Measurements from ENCODE around the gene UACA. TPM values are rescaled to one million over a fixed set of nuclear protein-coding genes. Genes with fewer than 3 reads are reported as not detected.

UACA gene
- total and polyA plus RNA-seq, 2 experiments from 2014 or later = 46.7 to 58.7 TPM

DNA sequence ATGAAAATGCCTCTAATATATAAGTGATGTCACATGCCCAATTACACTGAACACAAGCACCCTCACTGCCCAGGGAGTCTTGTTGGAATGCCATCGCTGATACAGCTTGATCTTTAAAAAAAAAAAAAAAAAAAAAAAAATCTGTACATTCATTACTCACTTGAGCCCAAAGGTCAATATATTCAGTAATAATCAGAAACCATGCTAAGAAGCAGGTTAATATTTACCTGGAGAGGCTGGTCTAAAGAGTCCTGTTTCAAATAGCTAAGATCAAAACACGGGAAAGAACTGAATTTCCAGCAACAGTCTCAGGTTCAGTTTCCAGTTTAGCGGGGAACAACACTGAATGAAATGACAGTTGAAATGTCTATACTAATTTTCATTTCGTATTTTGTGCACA, 109.9 kb downstream of the UACA start:
- TF ChIP-seq EZH2 (IDR thresholded peaks at IDR 0.05; ENCODE audit: borderline replicate concordance) (no peak), EZH2phosphoT487 (IDR thresholded peaks at IDR 0.05; ENCODE audit: low read depth, severe bottlenecking, unreplicated experiment) (no peak)
- TF ChIP-seq, protein P1, sequence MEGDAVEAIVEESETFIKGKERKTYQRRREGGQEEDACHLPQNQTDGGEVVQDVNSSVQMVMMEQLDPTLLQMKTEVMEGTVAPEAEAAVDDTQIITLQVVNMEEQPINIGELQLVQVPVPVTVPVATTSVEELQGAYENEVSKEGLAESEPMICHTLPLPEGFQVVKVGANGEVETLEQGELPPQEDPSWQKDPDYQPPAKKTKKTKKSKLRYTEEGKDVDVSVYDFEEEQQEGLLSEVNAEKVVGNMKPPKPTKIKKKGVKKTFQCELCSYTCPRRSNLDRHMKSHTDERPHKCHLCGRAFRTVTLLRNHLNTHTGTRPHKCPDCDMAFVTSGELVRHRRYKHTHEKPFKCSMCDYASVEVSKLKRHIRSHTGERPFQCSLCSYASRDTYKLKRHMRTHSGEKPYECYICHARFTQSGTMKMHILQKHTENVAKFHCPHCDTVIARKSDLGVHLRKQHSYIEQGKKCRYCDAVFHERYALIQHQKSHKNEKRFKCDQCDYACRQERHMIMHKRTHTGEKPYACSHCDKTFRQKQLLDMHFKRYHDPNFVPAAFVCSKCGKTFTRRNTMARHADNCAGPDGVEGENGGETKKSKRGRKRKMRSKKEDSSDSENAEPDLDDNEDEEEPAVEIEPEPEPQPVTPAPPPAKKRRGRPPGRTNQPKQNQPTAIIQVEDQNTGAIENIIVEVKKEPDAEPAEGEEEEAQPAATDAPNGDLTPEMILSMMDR (IDR thresholded peaks at IDR 0.05; ENCODE audit: poor library complexity) = no peak
- no peak overlapping the region for H3K4me3 ChIP-seq
- 67% methylated on average over 4 of the region's 4 CpGs for WGBS (ENCODE audit: low lambda C conversion rate, missing lambda C conversion rate)
- H3K4me1 ChIP-seq (ENCODE audit: insufficient read depth) = peaks cover 13% of the 10 kb centered on the region
- H2AFZ ChIP-seq = no peak overlapping the region
- no peaks in the 10 kb centered on the region for H3K27me3 ChIP-seq
- H3K4me2 ChIP-seq = peak overlapping the region; percentile 63
- no peaks in the 10 kb centered on the region for H3K9me2 ChIP-seq (replicated peaks; ENCODE audit: insufficient read depth)
- H3K9me3 ChIP-seq (ENCODE audit: low read depth) = no peaks in the 10 kb centered on the region
- H3K27ac ChIP-seq = peak overlapping the region; percentile 12
- DNase-seq (ENCODE audit: low spot score) = no peak
- no peaks in the 10 kb centered on the region for H3K36me3 ChIP-seq (replicated peaks; ENCODE audit: insufficient read depth, low read depth)
- H4K20me1 ChIP-seq (ENCODE audit: insufficient read depth, poor library complexity, severe bottlenecking) = no peaks in the 10 kb centered on the region
- H3K79me2 ChIP-seq = no peaks in the 10 kb centered on the region

DNA sequence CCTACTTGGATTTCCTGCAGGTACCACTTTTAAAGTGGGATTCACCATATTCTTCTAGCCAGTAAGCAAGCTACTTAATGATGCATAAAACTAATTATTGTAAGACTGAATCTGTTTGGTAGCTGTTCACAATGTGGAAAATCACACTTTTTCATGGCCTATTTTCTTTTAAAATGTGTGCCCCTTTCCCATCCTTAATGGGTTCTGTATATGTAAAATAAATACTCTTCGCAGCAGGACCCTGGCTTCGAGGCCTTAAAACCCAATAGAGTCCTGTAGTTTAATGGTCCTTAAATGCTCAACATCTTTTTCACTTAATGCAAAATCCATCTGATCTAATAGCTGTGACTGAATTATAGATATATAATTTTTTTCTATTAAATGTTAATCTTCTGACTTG, 111.0 kb downstream of the UACA start:
- H3K9me3 ChIP-seq (ENCODE audit: low read depth) = no peaks in the 10 kb centered on the region
- peak overlapping the region; percentile 12 for H3K4me2 ChIP-seq
- no peak overlapping the region for H3K4me3 ChIP-seq
- no peak overlapping the region for H3K27ac ChIP-seq
- peaks cover 13% of the 10 kb centered on the region for H3K4me1 ChIP-seq (ENCODE audit: insufficient read depth)
- H2AFZ ChIP-seq = no peak overlapping the region
- H3K79me2 ChIP-seq = no peaks in the 10 kb centered on the region
- no peaks in the 10 kb centered on the region for H3K36me3 ChIP-seq (replicated peaks; ENCODE audit: insufficient read depth, low read depth)
- TF ChIP-seq EZH2phosphoT487 (IDR thresholded peaks at IDR 0.05; ENCODE audit: low read depth, severe bottlenecking, unreplicated experiment) = no peak
- TF ChIP-seq EZH2 (IDR thresholded peaks at IDR 0.05; ENCODE audit: borderline replicate concordance) = no peak
- TF ChIP-seq, protein P1 (IDR thresholded peaks at IDR 0.05; ENCODE audit: poor library complexity) = no peak
- no peaks in the 10 kb centered on the region for H4K20me1 ChIP-seq (ENCODE audit: insufficient read depth, poor library complexity, severe bottlenecking)
- no peak for DNase-seq (ENCODE audit: low spot score)
- no peaks in the 10 kb centered on the region for H3K9me2 ChIP-seq (replicated peaks; ENCODE audit: insufficient read depth)
- 98% methylated on average over 2 of the region's 2 CpGs for WGBS (ENCODE audit: low lambda C conversion rate, missing lambda C conversion rate)
- no peaks in the 10 kb centered on the region for H3K27me3 ChIP-seq

DNA sequence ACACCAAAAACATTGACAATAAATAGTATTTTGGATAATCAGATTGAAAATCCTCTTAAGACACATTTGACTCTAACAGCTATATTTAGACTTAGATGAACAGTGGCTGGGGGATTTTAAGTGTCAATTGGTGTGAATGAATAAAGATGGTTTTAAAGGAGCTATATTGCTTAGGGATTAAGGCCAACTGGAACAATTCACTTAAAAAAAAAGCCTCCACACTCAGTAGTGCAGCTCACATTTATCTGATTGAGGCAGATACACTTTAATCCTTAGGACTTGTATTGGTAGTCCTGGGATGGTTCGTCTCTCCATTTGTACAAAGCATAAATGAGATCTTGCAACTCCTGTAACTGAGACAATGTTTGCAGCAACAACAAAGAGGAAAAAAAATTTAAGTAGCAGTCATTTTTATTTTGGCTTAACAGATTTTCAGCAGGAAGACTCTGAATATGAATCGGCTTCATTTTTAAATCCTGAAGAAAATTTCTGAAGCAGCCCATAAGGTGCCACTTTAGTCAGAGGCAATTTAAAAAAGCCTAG, 112.0 kb downstream of the UACA start:
- no peak overlapping the region for H2AFZ ChIP-seq
- 92% methylated on average over 2 of the region's 2 CpGs for WGBS (ENCODE audit: low lambda C conversion rate, missing lambda C conversion rate)
- H3K4me3 ChIP-seq = no peak overlapping the region
- H3K36me3 ChIP-seq (replicated peaks; ENCODE audit: insufficient read depth, low read depth) = no peaks in the 10 kb centered on the region
- no peaks in the 10 kb centered on the region for H4K20me1 ChIP-seq (ENCODE audit: insufficient read depth, poor library complexity, severe bottlenecking)
- H3K27ac ChIP-seq = no peak overlapping the region
- DNase-seq (ENCODE audit: low spot score) = no peak
- H3K4me1 ChIP-seq (ENCODE audit: insufficient read depth) = peaks cover 13% of the 10 kb centered on the region
- no peaks in the 10 kb centered on the region for H3K9me2 ChIP-seq (replicated peaks; ENCODE audit: insufficient read depth)
- no peaks in the 10 kb centered on the region for H3K79me2 ChIP-seq
- TF ChIP-seq EZH2 (IDR thresholded peaks at IDR 0.05; ENCODE audit: borderline replicate concordance) (no peak), EZH2phosphoT487 (IDR thresholded peaks at IDR 0.05; ENCODE audit: low read depth, severe bottlenecking, unreplicated experiment) (no peak)
- TF ChIP-seq, protein P1 (IDR thresholded peaks at IDR 0.05; ENCODE audit: poor library complexity) = no peak
- no peaks in the 10 kb centered on the region for H3K9me3 ChIP-seq (ENCODE audit: low read depth)
- peak overlapping the region; percentile 12 for H3K4me2 ChIP-seq
- no peaks in the 10 kb centered on the region for H3K27me3 ChIP-seq

Measured in hepatocyte (in vitro differentiated cells).